Lung (tissue), 4 donors: ENCODE results near the gene PARP1. TPM values are rescaled to one million over a fixed set of nuclear protein-coding genes. Genes with fewer than 3 reads are reported as not detected.

Experiments
- polyA plus RNA-seq, 2 donors: library from polyadenylated mRNA; stranded (reverse); fragments of 200-250 nt; gene quantifications; one replicate each; pipeline ENCODE4 v1.2.1, GENCODE V29; 2013
- total RNA-seq, 2 donors: library from RNA; depleted of rRNA in 1 of 2; stranded (reverse); fragments of >200 nt in 1 of 2; gene quantifications; one replicate each; pipeline ENCODE4 v1.2.1, GENCODE V29; 2014 to 2021
- donor health status: Bipolar disorder and iron deficiency.
- donor health status: healthy.
- donor health status: DM: yes; HTN: yes; CAD: no.

The PARP1 gene
- total and polyA plus RNA-seq, 4 donors, result 17.2 to 76.4 (median 51.1) TPM

Other genes starting within 250 kb of the PARP1 start
- 10 to 100 TPM; 39.7 to 51.9 TPM for gene ACBD3, start 221.4 kb downstream of the PARP1 start, total RNA-seq
- gene ACBD3, start 221.4 kb downstream of the PARP1 start, polyA plus RNA-seq, result 10 to 100 TPM; 13.5 to 21.2 TPM
- gene MIXL1, start 184.4 kb downstream of the PARP1 start, total RNA-seq, result under 1 TPM in 1 of 2 donors, not detected in 1; 0.49 TPM
- gene MIXL1, start 184.4 kb downstream of the PARP1 start, polyA plus RNA-seq, result under 1 TPM in 1 of 2 donors, not detected in 1; 0.03 TPM
- gene LIN9, start 98.9 kb downstream of the PARP1 start, total RNA-seq, result 1 to 10 TPM; 2.6 to 9.7 TPM
- 1 to 10 TPM; 1.4 to 2.3 TPM for gene LIN9, start 98.9 kb downstream of the PARP1 start, polyA plus RNA-seq
- under 1 TPM; 0.51 to 0.58 TPM for gene STUM, start 140.7 kb upstream of the PARP1 start, total RNA-seq
- under 1 TPM; 0.09 to 0.45 TPM for gene STUM, start 140.7 kb upstream of the PARP1 start, polyA plus RNA-seq